Sigmoid colon (tissue), 7 donors: ENCODE measurements around the gene MTFP1. TPM values are rescaled to one million over a fixed set of nuclear protein-coding genes. Genes with fewer than 3 reads are reported as not detected.

ENCODE experiments used
- DNase-seq: peaks from one replicate; pipeline ENCODE4 v3.0.0-alpha.2; 2019
- H3K27ac ChIP-seq, 4 donors: fragments of 200-600 bp; sonication (generic); one replicate each; pipeline ENCODE4 v1.5.1; 2016 to 2019; ENCODE audit warnings: mild to moderate bottlenecking in 1 of 4
- H3K27me3 ChIP-seq, 3 donors: fragments of 200-600 bp; sonication (generic); one replicate each; pipeline ENCODE4 v1.5.1; 2019; ENCODE audit warnings: mild to moderate bottlenecking in 1 of 3
- H3K36me3 ChIP-seq, 4 donors: fragments of 200-600 bp; sonication (generic); one replicate each; pipeline ENCODE4 v1.5.1; 2016 to 2019
- H3K4me1 ChIP-seq, 4 donors: fragments of 200-600 bp; sonication (generic); one replicate each; pipeline ENCODE4 v1.5.1; 2017 to 2019
- H3K4me3 ChIP-seq, 4 donors: fragments of 200-600 bp; sonication (generic); one replicate each; pipeline ENCODE4 v1.5.1; 2017 to 2019; ENCODE audit warnings: mild to moderate bottlenecking in 2 of 4, moderate library complexity in 1 of 4
- H3K9me3 ChIP-seq, 4 donors: fragments of 200-600 bp in 3 of 4; sonication (generic) in 3 of 4; one replicate each; pipeline versions ENCODE4 v1.5.1 to v1.6.1; 2013 to 2019
- EP300 ChIP-seq, 4 donors: sonication (generic); formaldehyde crosslinking; IDR thresholded peaks; one replicate each; pipeline ENCODE4 v1.6.1; 2017; ENCODE audit warnings: antibody characterized with exemption in 4 of 4
- POLR2A ChIP-seq, 2 donors: fragments of 450-650 bp; IDR thresholded peaks; one replicate each; pipeline ENCODE4 v1.6.1; 2016; ENCODE audit warnings: antibody characterized with exemption in 2 of 2, mild to moderate bottlenecking in 2 of 2, moderate library complexity in 2 of 2
- POLR2AphosphoS5 ChIP-seq, 4 donors: sonication (generic); formaldehyde crosslinking; IDR thresholded peaks; one replicate each; pipeline ENCODE4 v1.6.1; 2017; ENCODE audit warnings: antibody characterized with exemption in 4 of 4
- WGBS, 2 donors: extraction: QIAGEN DNeasy Blood & Tissue Kit; methylation state at CpG; one replicate each; pipeline ENCODE4 v1.1.7; 2013; 5-methylcytosine and 5-hydroxymethylcytosine counted together
- intact Hi-C: fragments of 100-400 bp; cut with DNase I; formaldehyde crosslinking; loops from one replicate; pipeline ENCODE4 v1.15.1; 2023
- polyA plus RNA-seq, 3 donors: library from polyadenylated mRNA; stranded (reverse); fragments of 200-250 nt; gene quantifications; one replicate each; pipeline ENCODE4 v1.2.3, GENCODE V29; 2013
- total RNA-seq, 4 donors: library from RNA; depleted of rRNA; stranded (reverse); fragments of >200 nt; gene quantifications; one replicate each; pipeline ENCODE4 v1.1.0, GENCODE V29; 2016
- TF ChIP-seq, protein P1 (sequence below), 4 experiments: fragments of 450-650 bp in 3 of 4; fragments of 200-600 bp in 1 of 4; IDR thresholded peaks; one replicate each; pipeline ENCODE4 v1.5.1; 2016 to 2019; ENCODE audit warnings: antibody characterized with exemption in 4 of 4, mild to moderate bottlenecking in 3 of 4, moderate library complexity in 2 of 4
- donor health status: healthy with polysubstance abuse.
- donor health status: Bipolar disorder and iron deficiency.
- donor health status: healthy.

The MTFP1 gene
- total and polyA plus RNA-seq, 7 donors = 2.9 to 38.5 (median 7.1) TPM

DNA sequence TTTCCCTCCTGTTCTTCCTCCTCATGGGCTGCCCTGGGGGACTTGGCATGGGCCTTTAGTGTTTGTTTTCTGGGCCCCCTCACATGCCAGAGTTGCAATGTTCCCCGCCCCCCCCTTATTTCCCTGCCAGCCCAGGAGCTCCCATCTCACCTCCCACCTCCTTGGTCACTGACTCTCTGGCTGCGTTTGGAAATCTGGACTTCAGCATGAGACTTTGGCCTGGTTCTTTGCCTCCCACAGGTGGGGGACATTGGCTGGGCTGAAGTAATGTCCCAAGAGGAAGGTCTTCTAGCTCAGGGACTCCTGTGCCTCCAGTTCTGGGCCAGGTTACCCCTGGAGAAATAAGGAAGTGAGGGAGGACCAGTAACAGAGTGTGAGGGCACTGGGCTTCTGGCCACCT lies 7.0 kb downstream of the MTFP1 start:
- H3K36me3 ChIP-seq = no peaks in the 10 kb centered on the region
- WGBS, 2 donors = 55 to 64% methylated on average over 2 of the region's 2 CpGs
- H3K27ac ChIP-seq = no peak overlapping the region
- H3K9me3 ChIP-seq = no peaks in the 10 kb centered on the region
- intact Hi-C loops = no loop called here
- DNase-seq = no peak
- H3K4me3 ChIP-seq = no peak overlapping the region
- no peaks in the 10 kb centered on the region for H3K4me1 ChIP-seq
- no peaks in the 10 kb centered on the region for H3K27me3 ChIP-seq
- no peak for TF ChIP-seq EP300 (IDR thresholded peaks at IDR 0.05)
- TF ChIP-seq POLR2A (IDR thresholded peaks at IDR 0.05) = no peak
- no peak for TF ChIP-seq POLR2AphosphoS5 (IDR thresholded peaks at IDR 0.05)
- TF ChIP-seq, protein P1, sequence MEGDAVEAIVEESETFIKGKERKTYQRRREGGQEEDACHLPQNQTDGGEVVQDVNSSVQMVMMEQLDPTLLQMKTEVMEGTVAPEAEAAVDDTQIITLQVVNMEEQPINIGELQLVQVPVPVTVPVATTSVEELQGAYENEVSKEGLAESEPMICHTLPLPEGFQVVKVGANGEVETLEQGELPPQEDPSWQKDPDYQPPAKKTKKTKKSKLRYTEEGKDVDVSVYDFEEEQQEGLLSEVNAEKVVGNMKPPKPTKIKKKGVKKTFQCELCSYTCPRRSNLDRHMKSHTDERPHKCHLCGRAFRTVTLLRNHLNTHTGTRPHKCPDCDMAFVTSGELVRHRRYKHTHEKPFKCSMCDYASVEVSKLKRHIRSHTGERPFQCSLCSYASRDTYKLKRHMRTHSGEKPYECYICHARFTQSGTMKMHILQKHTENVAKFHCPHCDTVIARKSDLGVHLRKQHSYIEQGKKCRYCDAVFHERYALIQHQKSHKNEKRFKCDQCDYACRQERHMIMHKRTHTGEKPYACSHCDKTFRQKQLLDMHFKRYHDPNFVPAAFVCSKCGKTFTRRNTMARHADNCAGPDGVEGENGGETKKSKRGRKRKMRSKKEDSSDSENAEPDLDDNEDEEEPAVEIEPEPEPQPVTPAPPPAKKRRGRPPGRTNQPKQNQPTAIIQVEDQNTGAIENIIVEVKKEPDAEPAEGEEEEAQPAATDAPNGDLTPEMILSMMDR (IDR thresholded peaks at IDR 0.05) = no peak

DNA sequence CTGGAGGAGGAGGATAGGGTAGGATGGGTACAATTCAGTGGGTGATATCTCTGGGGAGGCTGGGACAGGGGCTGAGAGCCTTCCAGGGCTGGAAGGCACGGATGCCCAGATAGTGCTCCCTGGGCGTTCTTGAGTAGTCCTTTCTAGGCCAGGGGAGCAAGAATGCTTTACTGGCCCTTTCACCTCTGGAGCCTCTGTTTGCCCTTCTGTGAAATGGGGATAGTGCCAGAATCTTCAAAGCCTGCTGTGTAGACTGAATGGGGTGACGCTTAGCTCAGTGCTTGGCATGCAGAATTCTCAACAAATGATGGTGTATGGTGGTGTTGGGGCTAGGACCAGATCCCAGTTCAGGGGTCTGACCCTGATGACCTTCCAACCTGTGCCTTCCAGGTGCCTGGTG lies 7.7 kb downstream of the MTFP1 start:
- 93 to 98% methylated on average over 3 of the region's 3 CpGs for WGBS, 2 donors
- H3K9me3 ChIP-seq = no peaks in the 10 kb centered on the region
- TF ChIP-seq POLR2A (IDR thresholded peaks at IDR 0.05) (no peak), EP300 (IDR thresholded peaks at IDR 0.05) (no peak), POLR2AphosphoS5 (IDR thresholded peaks at IDR 0.05) (no peak)
- TF ChIP-seq, protein P1 (IDR thresholded peaks at IDR 0.05) = no peak
- H3K27ac ChIP-seq = no peak overlapping the region
- H3K27me3 ChIP-seq = no peaks in the 10 kb centered on the region
- no peak overlapping the region for H3K4me3 ChIP-seq
- no peaks in the 10 kb centered on the region for H3K4me1 ChIP-seq
- H3K36me3 ChIP-seq = no peaks in the 10 kb centered on the region
- DNase-seq = no peak
- intact Hi-C loops = no loop called here

DNA sequence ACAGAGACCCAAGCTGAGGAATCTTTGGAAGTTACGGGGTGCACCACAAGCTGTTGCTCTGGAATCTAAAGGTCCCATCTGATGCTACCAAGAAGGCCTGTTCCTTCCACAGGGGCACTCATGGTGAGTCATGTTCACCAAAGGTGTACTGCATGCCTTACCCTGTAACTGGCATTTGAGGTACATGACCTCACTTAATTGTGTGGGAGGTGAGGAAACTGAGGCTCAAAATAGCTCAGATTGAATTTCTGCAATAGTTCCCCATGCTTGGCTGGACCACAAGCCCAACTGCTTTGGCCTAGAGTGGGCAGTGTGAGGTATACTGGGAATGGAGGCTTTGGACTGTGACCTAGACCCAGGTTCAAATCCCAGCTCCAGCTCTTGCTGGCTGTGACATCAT lies 8.2 kb downstream of the MTFP1 start:
- DNase-seq = no peak
- intact Hi-C loops = no loop called here
- H3K4me1 ChIP-seq = no peaks in the 10 kb centered on the region
- H3K27me3 ChIP-seq = no peaks in the 10 kb centered on the region
- 92 to 96% methylated on average over 1 of the region's 1 CpG for WGBS, 2 donors
- H3K27ac ChIP-seq = no peak overlapping the region
- no peak overlapping the region for H3K4me3 ChIP-seq
- H3K9me3 ChIP-seq = no peaks in the 10 kb centered on the region
- H3K36me3 ChIP-seq = no peaks in the 10 kb centered on the region
- TF ChIP-seq POLR2AphosphoS5 (IDR thresholded peaks at IDR 0.05) = no peak
- no peak for TF ChIP-seq POLR2A (IDR thresholded peaks at IDR 0.05)
- no peak for TF ChIP-seq EP300 (IDR thresholded peaks at IDR 0.05)
- TF ChIP-seq, protein P1 (IDR thresholded peaks at IDR 0.05) = no peak

DNA sequence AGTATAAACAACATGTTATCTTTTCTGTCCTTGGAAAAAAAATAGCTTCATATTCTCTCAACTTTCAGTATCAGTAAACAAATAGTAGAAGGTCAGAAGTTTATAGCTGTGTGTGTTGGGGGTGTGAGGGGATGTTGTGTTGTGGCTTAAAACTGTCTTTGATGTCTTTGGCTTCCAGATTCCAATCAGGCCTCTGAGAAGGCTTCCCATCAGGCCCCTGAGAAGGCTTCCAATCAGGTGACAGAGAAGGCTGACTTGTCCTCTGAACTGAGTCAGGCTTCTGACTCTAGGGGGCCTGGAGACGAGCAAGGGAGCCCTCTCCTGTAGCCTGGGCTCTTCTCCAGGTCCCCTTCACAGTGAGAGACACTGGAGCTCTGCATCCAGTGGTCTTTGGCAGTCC lies 9.3 kb downstream of the MTFP1 start:
- WGBS, 2 donors = 70 to 80% methylated on average over 1 of the region's 1 CpG
- Histone ChIP-seq H3K27ac (no peak overlapping the region), H3K4me3 (no peak overlapping the region), H3K4me1 (no peaks in the 10 kb centered on the region), H3K27me3 (peaks cover 0 to 2% (median 0%) of the 10 kb centered on the region in 3 donors), H3K9me3 (no peaks in the 10 kb centered on the region), H3K36me3 (no peaks in the 10 kb centered on the region)
- no peak for DNase-seq
- TF ChIP-seq POLR2AphosphoS5 (IDR thresholded peaks at IDR 0.05) (no peak), EP300 (IDR thresholded peaks at IDR 0.05) (no peak), POLR2A (IDR thresholded peaks at IDR 0.05) (no peak)
- TF ChIP-seq, protein P1 (IDR thresholded peaks at IDR 0.05) = no peak
- intact Hi-C loops = no loop called here

DNA sequence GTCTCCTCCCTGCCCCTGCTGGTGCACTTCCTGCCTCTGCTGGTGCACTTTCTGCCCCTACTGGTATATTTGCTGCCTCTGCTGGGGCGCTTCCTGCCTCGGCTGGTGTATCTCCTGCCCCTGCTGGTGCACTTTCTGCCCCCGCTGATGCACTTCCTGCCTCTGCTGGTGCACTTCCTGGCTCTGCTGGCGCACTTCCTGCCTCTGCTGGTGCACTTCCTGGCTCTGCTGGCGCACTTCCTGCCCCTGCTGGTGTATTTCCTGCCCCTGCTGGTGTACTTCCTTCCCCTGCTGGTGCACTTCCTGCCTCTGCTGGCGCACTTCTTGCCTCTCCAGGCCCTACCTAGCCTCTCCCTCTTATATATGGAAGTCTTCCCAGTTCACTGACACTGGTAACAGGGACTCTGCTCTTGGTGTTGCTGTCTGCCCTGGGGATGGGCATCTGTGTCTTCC lies 10.1 kb downstream of the MTFP1 start:
- H3K4me1 ChIP-seq = no peaks in the 10 kb centered on the region
- H3K27ac ChIP-seq = no peak overlapping the region
- intact Hi-C loops = no loop called here
- TF ChIP-seq, protein P1 (IDR thresholded peaks at IDR 0.05) = no peak
- TF ChIP-seq POLR2AphosphoS5 (IDR thresholded peaks at IDR 0.05) = no peak
- no peak for TF ChIP-seq EP300 (IDR thresholded peaks at IDR 0.05)
- TF ChIP-seq POLR2A (IDR thresholded peaks at IDR 0.05) = no peak
- no peak overlapping the region for H3K4me3 ChIP-seq
- H3K27me3 ChIP-seq = peaks cover 0 to 5% (median 0%) of the 10 kb centered on the region in 3 donors
- no peaks in the 10 kb centered on the region for H3K9me3 ChIP-seq
- DNase-seq = no peak
- H3K36me3 ChIP-seq = no peaks in the 10 kb centered on the region
- WGBS, 2 donors = 67 to 88% methylated on average over 6 of the region's 6 CpGs
